Measurements from ENCODE around the gene CLNS1A.
"Not testable (repeated sequence)": the region's sequence is repeated elsewhere in the genome, so short reads cannot be mapped to it uniquely, and the experiment has no call there.

CLNS1A gene

GRCh38 chr11:77650123-77650522 lies 12.5 kb upstream of the CLNS1A start:
- no peak overlapping the region for H3K4me3 ChIP-seq (ENCODE audit: control insufficient read depth, low read depth, low read length)
- TF ChIP-seq, protein P1, sequence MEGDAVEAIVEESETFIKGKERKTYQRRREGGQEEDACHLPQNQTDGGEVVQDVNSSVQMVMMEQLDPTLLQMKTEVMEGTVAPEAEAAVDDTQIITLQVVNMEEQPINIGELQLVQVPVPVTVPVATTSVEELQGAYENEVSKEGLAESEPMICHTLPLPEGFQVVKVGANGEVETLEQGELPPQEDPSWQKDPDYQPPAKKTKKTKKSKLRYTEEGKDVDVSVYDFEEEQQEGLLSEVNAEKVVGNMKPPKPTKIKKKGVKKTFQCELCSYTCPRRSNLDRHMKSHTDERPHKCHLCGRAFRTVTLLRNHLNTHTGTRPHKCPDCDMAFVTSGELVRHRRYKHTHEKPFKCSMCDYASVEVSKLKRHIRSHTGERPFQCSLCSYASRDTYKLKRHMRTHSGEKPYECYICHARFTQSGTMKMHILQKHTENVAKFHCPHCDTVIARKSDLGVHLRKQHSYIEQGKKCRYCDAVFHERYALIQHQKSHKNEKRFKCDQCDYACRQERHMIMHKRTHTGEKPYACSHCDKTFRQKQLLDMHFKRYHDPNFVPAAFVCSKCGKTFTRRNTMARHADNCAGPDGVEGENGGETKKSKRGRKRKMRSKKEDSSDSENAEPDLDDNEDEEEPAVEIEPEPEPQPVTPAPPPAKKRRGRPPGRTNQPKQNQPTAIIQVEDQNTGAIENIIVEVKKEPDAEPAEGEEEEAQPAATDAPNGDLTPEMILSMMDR (conservative IDR thresholded peaks at IDR 0.05; ENCODE audit: control insufficient read depth, insufficient read depth, low read depth, low read length): no peak
- DNase-seq (ENCODE audit: low read depth): no peak

DNA sequence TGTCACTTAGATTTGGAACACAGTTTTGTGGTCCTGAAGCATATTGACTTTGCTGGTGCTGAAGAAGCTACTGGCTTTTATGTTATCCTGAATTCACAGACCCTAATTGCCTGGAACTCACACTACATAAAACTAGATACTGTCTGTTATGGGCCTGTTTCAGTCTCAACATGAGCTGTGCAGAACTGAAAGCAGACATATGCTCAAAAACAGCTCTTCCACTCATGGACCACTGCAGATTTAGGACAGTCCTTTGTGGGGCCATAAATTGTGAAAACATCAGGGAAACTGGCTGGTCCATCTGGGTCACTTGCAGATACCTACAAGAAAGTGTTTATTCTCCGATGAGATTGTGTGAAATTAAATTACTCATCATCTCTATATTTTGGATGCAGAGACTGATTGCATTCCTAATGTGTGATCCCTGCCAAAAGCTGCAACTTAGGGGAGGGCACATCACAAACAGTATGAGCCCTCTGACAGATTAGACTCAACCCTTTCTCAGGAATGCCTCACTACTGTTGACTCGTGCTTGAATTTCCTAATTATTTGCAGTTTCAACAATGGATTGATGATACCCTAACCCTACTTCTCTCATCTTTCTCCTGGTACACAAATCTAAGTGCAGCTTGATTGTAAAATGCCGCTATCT lies 10.2 kb upstream of the CLNS1A start:
- TF ChIP-seq, protein P1 (conservative IDR thresholded peaks at IDR 0.05; ENCODE audit: control insufficient read depth, insufficient read depth, low read depth, low read length): no peak
- peak; percentile 10 for DNase-seq (ENCODE audit: low read depth)
- no peak overlapping the region for H3K4me3 ChIP-seq (ENCODE audit: control insufficient read depth, low read depth, low read length)

DNA sequence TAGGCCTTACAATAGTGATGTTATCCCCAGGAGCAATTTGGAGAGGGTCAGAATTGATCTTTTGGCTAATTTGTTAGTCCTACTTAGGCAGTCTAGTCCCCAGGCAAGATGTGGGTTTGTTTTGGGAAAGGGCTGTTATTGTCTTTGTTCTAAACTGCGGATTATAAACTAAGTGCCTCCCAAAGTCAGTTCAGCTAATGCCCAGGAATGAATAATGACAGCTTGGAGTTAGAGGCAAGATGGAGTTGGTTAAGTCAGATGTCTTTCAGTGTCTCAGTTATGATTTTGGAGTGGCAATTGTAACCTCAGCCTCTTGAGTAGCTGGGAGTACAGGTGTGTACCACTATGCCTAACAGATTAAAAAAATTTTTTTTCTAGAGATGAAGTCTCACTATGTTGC lies 7.3 kb upstream of the CLNS1A start:
- TF ChIP-seq, protein P1 (conservative IDR thresholded peaks at IDR 0.05; ENCODE audit: control insufficient read depth, insufficient read depth, low read depth, low read length): no peak
- DNase-seq (ENCODE audit: low read depth): no peak
- no peak overlapping the region for H3K4me3 ChIP-seq (ENCODE audit: control insufficient read depth, low read depth, low read length)

DNA sequence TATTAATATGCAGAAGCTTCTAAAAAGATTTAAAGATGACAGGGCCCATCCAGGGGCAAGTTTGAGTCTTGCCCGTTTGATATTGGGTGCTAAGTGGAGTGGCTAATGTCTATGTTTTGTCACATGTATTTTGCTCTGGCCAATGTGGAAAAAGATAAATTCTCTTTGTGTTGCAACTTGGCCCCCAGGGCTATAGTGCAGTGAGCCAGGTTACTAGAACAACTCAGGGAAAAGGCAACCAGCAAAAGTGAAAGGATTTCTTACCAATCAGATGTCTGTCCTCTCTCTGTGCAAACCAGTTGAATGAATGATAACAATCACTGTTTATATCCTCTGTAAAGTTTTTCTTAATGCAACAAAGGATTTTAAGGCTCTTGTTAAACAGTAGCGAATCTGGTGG lies 4.6 kb upstream of the CLNS1A start:
- TF ChIP-seq, protein P1 (conservative IDR thresholded peaks at IDR 0.05; ENCODE audit: control insufficient read depth, insufficient read depth, low read depth, low read length): no peak
- no peak overlapping the region for H3K4me3 ChIP-seq (ENCODE audit: control insufficient read depth, low read depth, low read length)
- no peak for DNase-seq (ENCODE audit: low read depth)

- no peak for DNase-seq (ENCODE audit: low read depth)
Measured at GRCh38 chr11:77636731-77637344, 756 bp downstream of the CLNS1A start.

GRCh38 chr11:77633926-77634325 lies 3.7 kb downstream of the CLNS1A start:
- not testable (repeated sequence) for DNase-seq (ENCODE audit: low read depth)

More at GRCh38 chr11:77636731-77637344, 756 bp downstream of the CLNS1A start:
- peak overlapping the region; percentile 89 for H3K4me3 ChIP-seq (ENCODE audit: control insufficient read depth, low read depth, low read length)
- TF ChIP-seq, protein P1 (conservative IDR thresholded peaks at IDR 0.05; ENCODE audit: control insufficient read depth, insufficient read depth, low read depth, low read length): no peak

DNA sequence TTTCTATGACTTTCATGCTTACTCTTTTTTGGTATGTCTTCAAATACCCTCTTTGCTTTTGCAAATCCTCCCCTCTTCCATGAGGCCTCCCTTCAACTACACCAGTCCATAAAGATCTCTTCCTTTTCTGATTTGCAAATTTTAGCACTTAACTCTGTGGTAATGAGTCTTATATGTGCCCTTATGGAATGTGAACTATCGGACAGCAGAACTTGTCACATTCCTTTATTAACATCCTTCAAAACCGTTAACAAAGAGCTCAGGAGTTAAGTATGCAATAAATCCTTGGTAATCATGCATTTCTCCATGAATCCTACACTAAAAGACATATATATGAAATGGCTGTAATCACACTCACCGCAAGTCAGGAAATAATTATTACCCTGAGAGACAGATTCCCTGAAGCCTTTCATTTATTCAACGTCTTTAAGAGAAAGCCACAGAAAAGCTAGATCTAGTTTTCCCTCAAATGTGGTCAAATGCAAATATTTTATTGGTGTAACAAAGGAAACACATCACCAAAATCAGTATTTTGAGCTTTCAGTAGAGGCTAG lies 7.4 kb downstream of the CLNS1A start:
- no peak overlapping the region for H3K4me3 ChIP-seq (ENCODE audit: control insufficient read depth, low read depth, low read length)
- TF ChIP-seq, protein P1 (conservative IDR thresholded peaks at IDR 0.05; ENCODE audit: control insufficient read depth, insufficient read depth, low read depth, low read length): no peak
- no peak for DNase-seq (ENCODE audit: low read depth)

More at GRCh38 chr11:77633926-77634325, 3.7 kb downstream of the CLNS1A start:
- not testable (repeated sequence) for H3K4me3 ChIP-seq (ENCODE audit: control insufficient read depth, low read depth, low read length)
